ENCODE data around the gene CFAP126.

GRCh38 chr1:161324020-161324419 is 43.7 kb downstream of the CFAP126 start:
- no peak for TF ChIP-seq POLR2A (IDR thresholded peaks at IDR 0.05)
- TF ChIP-seq CTCF (IDR thresholded peaks at IDR 0.05), result no peak

All from lower leg skin (tissue), 3 donors.